Activated CD4-positive, alpha-beta T cell treated with anti-CD3 and anti-CD28 coated beads for 1 hour (primary cell): ENCODE data around the gene RNF212.
"Not testable (repeated sequence)": the region's sequence is repeated elsewhere in the genome, so short reads cannot be mapped to it uniquely, and the experiment has no call there.

ENCODE experiments used
- DNase-seq: peaks from one replicate; pipeline ENCODE4 v3.0.0-alpha.2; 2020

The RNF212 gene

DNA sequence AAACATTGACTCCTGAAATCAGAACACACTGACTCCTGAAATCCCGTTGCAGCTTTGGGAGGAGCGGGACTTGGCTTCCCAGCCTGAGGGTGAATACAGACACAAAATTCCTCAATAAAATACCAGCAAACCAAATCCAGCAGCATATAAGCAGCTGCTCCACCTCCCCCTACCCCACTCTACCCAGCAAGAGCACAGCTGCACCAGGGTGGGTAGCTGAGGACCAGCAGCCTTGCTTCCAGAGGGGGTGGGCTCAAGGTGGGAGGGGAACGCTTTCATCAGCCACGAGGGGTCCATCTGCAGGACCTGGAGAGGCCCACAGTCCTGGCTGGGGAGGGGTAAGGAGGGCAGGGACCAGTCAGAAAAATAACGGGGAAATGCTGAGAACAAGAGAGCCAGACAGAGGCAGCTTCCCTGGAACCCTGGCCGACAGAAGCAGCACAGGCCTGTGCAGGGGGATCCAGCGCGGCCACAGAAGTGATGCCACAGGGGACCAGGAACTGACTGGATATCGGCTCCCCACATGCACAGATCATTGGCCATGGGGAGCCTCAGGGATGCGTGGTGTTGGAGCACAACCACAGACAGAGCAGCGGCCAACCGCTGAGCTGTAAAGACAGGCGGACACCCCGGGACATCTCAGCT, 52.2 kb downstream of the RNF212 start:
- DNase-seq: no peak

DNA sequence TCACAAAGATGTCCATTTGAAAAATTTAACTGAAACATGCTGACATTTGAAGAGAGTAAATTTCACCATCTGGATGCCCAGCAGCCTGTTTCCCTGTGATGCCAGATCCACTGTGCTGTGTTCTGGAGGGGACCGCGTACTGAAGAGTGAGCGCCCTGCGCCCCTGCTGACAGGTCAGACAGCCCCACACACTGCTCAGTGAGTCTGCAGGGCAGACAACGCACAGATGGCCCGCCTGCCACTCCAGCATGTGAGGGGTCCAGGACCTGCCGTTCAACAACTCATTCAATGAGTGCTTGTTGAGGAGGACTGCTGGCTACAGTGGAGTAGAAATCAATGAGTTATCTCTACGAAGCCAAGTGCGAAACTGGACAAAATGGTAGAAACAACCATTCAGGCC, 52.7 kb downstream of the RNF212 start:
- DNase-seq: no peak

GRCh38 chr4:1060121-1060520, 53.2 kb downstream of the RNF212 start:
- no peak for DNase-seq

DNA sequence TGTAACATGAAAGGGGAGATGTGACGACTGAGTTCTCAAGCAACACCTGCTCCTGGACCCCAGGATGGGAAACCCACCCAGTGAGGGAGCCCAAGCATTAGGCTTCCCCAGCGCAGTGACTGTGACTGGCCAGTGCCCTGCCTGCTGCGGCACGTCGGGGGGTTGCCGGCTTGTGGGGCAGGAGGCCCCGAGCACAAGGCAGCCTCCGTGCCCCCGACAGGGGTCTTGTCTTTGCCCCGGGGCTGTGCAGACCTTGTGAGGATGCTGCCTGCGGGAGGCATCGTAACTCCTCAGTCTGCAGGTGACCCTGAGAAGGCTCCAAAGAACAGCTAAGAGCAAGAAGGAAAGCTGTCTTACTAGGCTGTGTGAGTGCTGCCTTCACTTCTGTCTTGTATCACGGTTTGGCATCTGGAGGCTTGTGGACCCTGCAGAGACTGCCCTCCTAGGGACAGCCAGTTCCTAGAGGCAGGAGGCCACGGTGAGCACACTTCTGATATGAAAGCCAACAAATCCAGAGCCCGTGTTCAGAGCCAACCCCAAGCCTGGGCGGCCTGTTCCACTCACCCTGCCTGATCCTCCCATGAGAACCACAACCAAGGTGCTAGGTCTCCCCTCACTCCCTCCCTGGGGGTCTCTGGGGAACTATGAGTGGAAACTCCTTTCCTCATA, 54.2 kb downstream of the RNF212 start:
- DNase-seq: no peak

- no peak for DNase-seq
Measured at GRCh38 chr4:1058198-1058996, 55.0 kb downstream of the RNF212 start.

DNA sequence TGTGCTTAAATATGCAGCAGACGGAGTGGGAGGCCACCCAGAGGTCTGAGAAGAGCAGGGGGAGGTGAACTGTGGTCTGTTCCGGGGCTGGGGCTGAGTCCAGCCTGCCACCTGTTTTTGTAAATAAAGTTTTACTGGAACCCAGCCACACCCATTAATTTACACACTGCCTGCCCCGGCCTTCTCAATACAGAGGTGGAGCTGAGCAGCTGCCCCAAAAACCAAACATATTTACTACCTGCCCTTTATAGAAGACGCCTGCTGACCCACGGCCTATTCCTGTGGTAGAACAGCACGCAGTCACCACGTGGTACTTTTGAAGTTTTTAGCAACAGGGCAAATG, 56.0 kb downstream of the RNF212 start:
- no peak for DNase-seq

GRCh38 chr4:1056671-1057402, 56.5 kb downstream of the RNF212 start:
- no peak for DNase-seq

- DNase-seq: peak; percentile 70
Measured at GRCh38 chr4:1055721-1056590, 57.4 kb downstream of the RNF212 start.

GRCh38 chr4:1055243-1055701, 58.1 kb downstream of the RNF212 start:
- DNase-seq: not testable (repeated sequence)

GRCh38 chr4:1054696-1055242, 58.6 kb downstream of the RNF212 start:
- DNase-seq: not testable (repeated sequence)

GRCh38 chr4:1053891-1054290, 59.5 kb downstream of the RNF212 start:
- not testable (repeated sequence) for DNase-seq

- no peak for DNase-seq
Measured at GRCh38 chr4:1053080-1053661, 60.2 kb downstream of the RNF212 start.

DNA sequence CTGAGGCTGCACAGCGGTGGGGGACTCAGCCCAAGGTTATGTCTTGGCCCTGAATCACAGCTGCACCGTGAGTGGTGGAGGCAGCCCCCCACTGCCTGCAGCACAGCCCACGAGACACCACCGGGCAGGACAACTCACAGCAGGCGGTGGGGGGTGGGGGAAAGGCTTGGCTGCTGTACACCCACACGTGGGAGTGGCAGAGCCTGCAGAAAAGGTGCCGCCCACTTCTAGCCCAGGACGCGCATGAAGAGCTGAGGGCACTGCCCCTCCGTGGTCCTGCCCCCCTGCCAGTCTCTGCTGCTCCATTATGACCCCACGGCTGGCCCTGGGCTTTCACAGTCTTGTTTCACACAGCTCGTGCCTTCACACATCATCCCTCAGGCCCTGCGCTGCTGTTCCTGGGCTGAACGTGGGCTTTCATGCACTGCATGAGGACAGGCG, 61.1 kb downstream of the RNF212 start:
- DNase-seq: no peak

- no peak for DNase-seq
Measured at GRCh38 chr4:1051472-1051871, 61.9 kb downstream of the RNF212 start.

DNA sequence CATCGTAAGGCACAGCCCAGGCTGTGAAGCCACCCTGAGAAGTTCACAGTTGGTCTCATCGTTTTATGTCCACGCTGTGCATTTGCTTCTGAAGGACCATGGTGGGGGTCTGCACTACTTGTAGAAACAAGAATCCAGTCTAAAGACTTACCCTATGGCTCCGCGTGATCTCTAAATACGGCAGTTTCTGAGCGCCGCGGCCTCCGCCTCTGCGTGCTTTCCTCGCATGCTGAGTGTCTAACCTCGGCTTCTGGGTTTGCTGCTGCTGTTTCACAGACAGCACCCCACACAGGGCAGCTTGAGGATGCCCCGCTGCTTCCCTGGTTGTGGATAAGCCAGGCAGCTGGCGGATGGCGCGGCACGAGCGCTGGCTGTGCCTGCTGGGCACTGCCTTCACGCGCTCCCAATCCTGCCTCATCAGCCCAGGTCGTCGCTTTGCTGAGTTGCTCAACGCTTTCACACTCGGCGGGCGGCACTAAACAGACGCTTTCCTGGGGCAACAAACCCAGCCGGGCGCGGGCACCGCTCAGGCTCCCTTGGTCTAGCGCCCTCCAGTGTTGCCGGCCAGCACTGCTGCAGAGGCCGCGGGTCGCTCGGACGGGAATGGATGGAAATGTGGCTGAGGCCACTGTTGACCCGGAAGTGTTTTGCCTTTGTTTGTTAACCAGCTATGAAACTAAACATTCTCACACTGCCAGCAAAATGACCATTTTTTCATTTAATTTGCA, 62.7 kb downstream of the RNF212 start:
- no peak for DNase-seq

DNA sequence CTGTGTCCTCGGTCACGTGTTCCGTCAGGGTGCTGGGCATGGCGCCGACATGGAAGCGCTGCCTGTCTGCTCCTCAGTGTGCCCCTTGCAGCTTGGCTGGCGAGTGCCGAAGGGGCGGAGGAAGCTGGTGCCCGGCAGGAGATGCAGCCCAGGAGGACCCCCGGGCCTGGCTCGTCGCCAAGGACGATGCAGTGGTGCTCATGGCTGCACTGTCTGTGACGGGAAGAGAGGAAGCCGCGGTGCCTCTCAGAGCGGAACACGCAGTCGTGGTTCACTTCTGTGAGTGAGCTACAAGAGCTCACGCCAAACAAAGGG, 63.8 kb downstream of the RNF212 start:
- DNase-seq: no peak

DNA sequence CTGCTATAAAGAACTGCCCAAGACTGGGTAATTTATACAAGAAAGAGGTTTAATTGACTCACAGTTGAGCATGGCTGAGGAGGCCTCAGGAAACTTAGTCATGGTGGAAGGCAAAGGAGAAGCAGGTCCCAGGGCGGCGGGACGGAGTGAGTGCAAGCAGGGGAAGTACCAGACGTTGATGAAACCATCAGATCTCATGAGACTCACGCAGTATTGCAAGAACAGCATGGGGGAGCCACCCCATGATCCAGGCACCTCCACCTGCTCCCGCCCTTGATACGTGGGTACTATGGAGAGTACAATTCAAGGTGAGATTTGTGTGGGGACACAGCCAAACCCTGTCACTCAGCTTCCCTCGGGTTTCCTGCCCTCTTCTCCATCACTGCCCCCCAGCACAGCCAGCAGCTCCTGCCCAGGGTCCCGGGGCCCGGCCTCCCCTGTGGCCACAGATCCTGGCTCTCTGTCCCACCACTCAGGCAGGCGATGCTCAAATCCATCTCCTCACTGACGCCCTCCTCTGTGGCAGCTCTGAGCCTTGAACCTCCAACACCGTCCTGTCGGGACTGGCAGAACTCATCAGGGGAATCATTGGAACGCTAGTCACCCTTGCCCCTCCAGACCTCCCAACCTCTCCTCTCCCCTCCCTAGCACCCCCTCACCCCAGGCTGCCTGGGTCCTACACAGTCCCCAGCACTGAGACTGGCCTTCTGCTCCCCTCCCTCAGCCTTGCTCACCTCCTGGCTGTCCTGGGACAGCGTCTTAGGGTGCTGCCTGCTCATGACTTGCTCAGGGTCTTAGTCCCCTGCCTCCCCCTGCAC, 64.4 kb downstream of the RNF212 start:
- DNase-seq: no peak

- no peak for DNase-seq
Measured at GRCh38 chr4:1047976-1048772, 65.2 kb downstream of the RNF212 start.
